K562 (cell line): ENCODE measurements around the gene SLC22A23. TPM values are rescaled to one million over a fixed set of nuclear protein-coding genes. Genes with fewer than 3 reads are reported as not detected.

Experiments used
- ATAC-seq: fragments of 200-7000 bp; cut with Tn5 transposase; 3 replicates; pipeline ENCODE4 v1.9.1; 2020; ENCODE audit warnings: moderate library complexity
- BruUV-seq: library from RNA; stranded (reverse); fragments of 400-500 nt; replicated peaks from 2 replicates; lab custom pipeline; 2021; lab: Mats Ljungman, UMichigan
- CTCF ChIA-PET: fragments of 300-600 bp; formaldehyde crosslinking; extraction: SDS; loops from one replicate; lab custom pipeline; 2021; ENCODE audit warnings: low intra/inter-chr PET ratio; lab: Yijun Ruan, JAX
- POLR2A ChIA-PET: fragments of 300-600, 350-650 bp; sonication (Branson Sonifier 250); formaldehyde crosslinking; extraction: SDS; loops from one replicate; lab custom pipeline; 2021; ENCODE audit warnings: antibody characterized with exemption, inconsistent platforms; lab: Yijun Ruan, JAX
- DNase-seq, 4 experiments: peaks; one replicate each; pipeline versions ENCODE4 v3.0.0 to v3.0.0-alpha.2; 2011 to 2018; ENCODE audit warnings: low spot score in 3 of 4, mixed read lengths in 3 of 4; ENCODE audit errors: extremely low read depth in 1 of 4
- FAIRE-seq: peaks from 2 replicates; lab custom pipeline; 2011; peaks lifted over from hg19 to GRCh38; lab: Jason Lieb, UNC
- H2AFZ ChIP-seq: 2 replicates; pipeline ENCODE4 v1.6.0; 2011; ENCODE audit warnings: low read depth, low read length, control low read depth, inconsistent platforms
- H3K27ac ChIP-seq: fragments of 200-600 bp; 3 replicates; pipeline ENCODE4 v1.8.0; 2011; ENCODE audit warnings: low read depth, mild to moderate bottlenecking, control low read depth, inconsistent platforms, low read length, moderate library complexity, mixed read lengths; ENCODE audit errors: extremely low read depth
- H3K27me3 ChIP-seq, 2 experiments: fragments of 300-600 bp in 1 of 2; 2 replicates in 1 of 2; 3 replicates in 1 of 2; pipeline versions ENCODE4 v1.6.0 to v1.8.0; 2011; ENCODE audit warnings: inconsistent platforms in 2 of 2, low read length in 2 of 2, mild to moderate bottlenecking in 1 of 2, mixed read lengths in 1 of 2, moderate library complexity in 1 of 2; ENCODE audit not compliant: control insufficient read depth in 2 of 2, insufficient read depth in 2 of 2
- H3K36me3 ChIP-seq: fragments of 300-600 bp; 3 replicates; pipeline ENCODE4 v1.8.0; 2011; ENCODE audit warnings: mild to moderate bottlenecking, low read length, inconsistent platforms; ENCODE audit not compliant: control insufficient read depth, insufficient read depth
- H3K4me1 ChIP-seq, 2 experiments: fragments of 200-600 bp in 1 of 2; replicated peaks in 1 of 2; 2 replicates in 1 of 2; 3 replicates in 1 of 2; pipeline versions ENCODE4 v1.5.1 to v1.8.0; 2011; ENCODE audit warnings: inconsistent platforms in 2 of 2, low read length in 2 of 2, mild to moderate bottlenecking in 1 of 2, mixed read lengths in 1 of 2, moderate library complexity in 1 of 2; ENCODE audit not compliant: control insufficient read depth in 2 of 2, insufficient read depth in 2 of 2
- H3K4me2 ChIP-seq: 2 replicates; pipeline ENCODE4 v1.6.1; 2011; ENCODE audit warnings: low read length, control low read depth, inconsistent platforms, mixed read lengths; ENCODE audit not compliant: insufficient read depth
- H3K4me3 ChIP-seq: fragments of 200-600 bp; sonication (generic), shearing (Covaris generic); 2 replicates; pipeline ENCODE4 v1.5.1; 2016; ENCODE audit warnings: control low read depth, inconsistent platforms
- H3K79me2 ChIP-seq: fragments of 200-600 bp; 3 replicates; pipeline ENCODE4 v1.8.0; 2011; ENCODE audit warnings: low read length, inconsistent platforms; ENCODE audit not compliant: control insufficient read depth, insufficient read depth
- H3K9ac ChIP-seq, 2 experiments: 2 replicates each; pipeline versions ENCODE4 v1.6.0 to v1.6.1; 2011; ENCODE audit warnings: low read depth in 2 of 2, low read length in 2 of 2, control low read depth in 1 of 2, inconsistent platforms in 1 of 2, mild to moderate bottlenecking in 1 of 2, mixed read lengths in 1 of 2; ENCODE audit not compliant: insufficient read depth in 1 of 2
- H3K9me1 ChIP-seq: one replicate; pipeline ENCODE4 v1.6.0; 2011; ENCODE audit warnings: inconsistent platforms, mild to moderate bottlenecking, low read length, moderate library complexity; ENCODE audit not compliant: control insufficient read depth, insufficient read depth
- H3K9me3 ChIP-seq: replicated peaks from 2 replicates; pipeline ENCODE4 v1.5.1; 2011; ENCODE audit warnings: low read depth, low read length, inconsistent platforms; ENCODE audit not compliant: control insufficient read depth, insufficient read depth
- H4K20me1 ChIP-seq: replicated peaks from 2 replicates; pipeline ENCODE4 v1.6.1; 2011; ENCODE audit warnings: low read length, inconsistent platforms, mixed read lengths; ENCODE audit not compliant: control insufficient read depth, insufficient read depth
- ATF4 ChIP-seq: fragments of 450-650 bp; formaldehyde crosslinking; IDR thresholded peaks from 2 replicates; pipeline ENCODE4 v1.4.0; 2022; ENCODE audit warnings: mild to moderate bottlenecking, moderate library complexity
- BDP1 ChIP-seq: IDR thresholded peaks from 3 replicates; pipeline ENCODE4 v1.6.1; 2011; ENCODE audit not compliant: insufficient read length, insufficient read depth
- COPS2 ChIP-seq: fragments of 450-650 bp; conservative IDR thresholded peaks from 2 replicates; pipeline ENCODE4 v1.6.1; 2016; ENCODE audit warnings: mild to moderate bottlenecking, moderate library complexity
- CREM ChIP-seq: IDR thresholded peaks from 2 replicates; pipeline ENCODE4 v1.6.1; 2014; ENCODE audit warnings: antibody characterized with exemption, low read depth
- CTCF ChIP-seq, 3 experiments: IDR thresholded peaks in 2 of 3; conservative IDR thresholded peaks in 1 of 3; 2 replicates each; pipeline ENCODE4 v1.5.1; 2011 to 2012; ENCODE audit warnings: low read length in 3 of 3, mild to moderate bottlenecking in 3 of 3, control low read depth in 2 of 3, improper control_type of control experiment in 1 of 3, inconsistent platforms in 1 of 3, low read depth in 1 of 3, mixed read lengths in 1 of 3, moderate library complexity in 1 of 3; ENCODE audit not compliant: insufficient read depth in 2 of 3
- DNMT1 ChIP-seq: fragments of 450-650 bp; IDR thresholded peaks from 2 replicates; pipeline ENCODE4 v1.6.1; 2016; ENCODE audit warnings: antibody characterized with exemption, mild to moderate bottlenecking
- ELF2 ChIP-seq: fragments of 250-450 bp; sonication (Bioruptor Pico); IDR thresholded peaks from 2 replicates; pipeline ENCODE4 v1.5.0; 2021; ENCODE audit warnings: mild to moderate bottlenecking
- ETS2 ChIP-seq: IDR thresholded peaks from 2 replicates; pipeline ENCODE4 v1.6.1; 2016; ENCODE audit warnings: borderline replicate concordance, missing genetic modification characterization, mild to moderate bottlenecking, moderate library complexity, missing compliant biosample characterization; ENCODE audit not compliant: poor library complexity, severe bottlenecking
- PCBP2 ChIP-seq: fragments of 200-400 bp; formaldehyde crosslinking; IDR thresholded peaks from 2 replicates; pipeline ENCODE4 v1.6.1; 2018; ENCODE audit warnings: low read length, low read depth, mild to moderate bottlenecking, moderate library complexity; ENCODE audit not compliant: poor library complexity, severe bottlenecking
- PHTF2 ChIP-seq: fragments of 250-450 bp; sonication (Bioruptor Pico); IDR thresholded peaks from 2 replicates; pipeline ENCODE4 v1.5.0; 2021; ENCODE audit warnings: mild to moderate bottlenecking
- POLR2G ChIP-seq: fragments of 200-400 bp; formaldehyde crosslinking; IDR thresholded peaks from 2 replicates; pipeline ENCODE4 v1.6.1; 2017; ENCODE audit warnings: low read depth, mild to moderate bottlenecking, antibody characterized with exemption, low read length, moderate library complexity
- RNF2 ChIP-seq: sonication (generic); IDR thresholded peaks from 2 replicates; pipeline ENCODE4 v1.6.1; 2016
- RNF219 ChIP-seq: fragments of 250-450 bp; sonication (Bioruptor Pico); IDR thresholded peaks from 2 replicates; pipeline ENCODE4 v1.5.0; 2022; ENCODE audit warnings: mild to moderate bottlenecking
- TAF1 ChIP-seq: IDR thresholded peaks from 2 replicates; pipeline ENCODE4 v1.6.1; 2011; ENCODE audit warnings: mild to moderate bottlenecking, low read length, moderate library complexity; ENCODE audit not compliant: insufficient read depth, control insufficient read depth, severe bottlenecking; ENCODE audit errors: extremely low read depth
- ZNF780A ChIP-seq: fragments of 250-450 bp; sonication (Bioruptor Pico); IDR thresholded peaks from 2 replicates; pipeline ENCODE4 v1.5.0; 2021; ENCODE audit warnings: mild to moderate bottlenecking
- WGBS: fragments of 100-300 bp; shearing (Covaris generic); methylation state at CpG from one replicate; pipeline ENCODE4 v1.1.6; 2016; ENCODE audit warnings: low coverage, mixed read lengths; ENCODE audit not compliant: insufficient coverage; ENCODE audit errors: missing lambda C conversion rate; 5-methylcytosine and 5-hydroxymethylcytosine counted together
- in situ Hi-C: fragments of 300-500 bp; cut with MboI; formaldehyde crosslinking; loops from 4 replicates; pipeline ENCODE4 v1.15.0; 2018; ENCODE audit warnings: inconsistent platforms, mixed read lengths
- intact Hi-C: fragments of 100-400 bp; cut with micrococcal nuclease; formaldehyde crosslinking; loops from 2 replicates; pipeline ENCODE4 v1.14.2; 2022
- polyA plus RNA-seq, 8 experiments: library from polyadenylated mRNA; depleted of rRNA in 4 of 8; stranded (reverse) in 5 of 8; unstranded in 3 of 8; fragments of >200 nt; fragmentation: Nextera tagmentation in 2 of 8; fragmentation: Illumina TruSeq in 1 of 8; extraction: Ambion mirVana in 2 of 8; extraction: Trizol in 1 of 8; gene quantifications; 2 replicates each; pipeline versions ENCODE4 v1.2.1 to v1.2.3, GENCODE V29; 2011 to 2014; ENCODE audit warnings: inconsistent platforms in 1 of 8, missing spikeins in 1 of 8
- total RNA-seq, 7 experiments: library from RNA; depleted of rRNA in 6 of 7; stranded (reverse); fragments of >200 nt in 6 of 7; fragmentation: Illumina TruSeq in 2 of 7; extraction: Trizol in 2 of 7; gene quantifications; 2 replicates each; pipeline versions ENCODE4 v1.2.1 to v1.2.3, GENCODE V29; 2011 to 2021; ENCODE audit warnings: low replicate concordance in 1 of 7

The SLC22A23 gene
- total and polyA plus RNA-seq, 9 of the 15 experiments (the other 6 are each of a cell fraction or from before 2014, with no cell fraction given), result 0.30 to 8.7 (median 2.5) TPM

DNA sequence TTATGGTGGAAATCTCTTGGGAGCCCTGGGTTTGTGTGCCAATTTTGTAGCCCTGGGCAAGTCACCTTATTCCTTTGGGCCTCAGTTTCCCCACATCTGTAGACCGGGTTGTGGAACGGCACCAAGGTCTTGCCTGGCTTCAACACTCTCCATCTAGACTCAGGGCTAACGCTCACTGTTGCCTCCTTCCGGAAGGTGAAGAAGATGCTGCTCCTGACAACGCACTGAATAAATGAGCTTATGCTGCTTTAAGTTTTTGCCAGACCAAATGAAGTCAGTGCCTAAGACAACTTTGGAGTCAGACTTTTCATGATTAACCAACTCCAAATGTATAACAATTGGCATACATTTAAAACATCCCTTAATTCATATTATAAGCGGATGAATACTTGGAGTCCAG is 145.0 kb downstream of the SLC22A23 start:
- H3K9ac ChIP-seq, result no peak overlapping the region
- no peaks in the 10 kb centered on the region for H3K9me3 ChIP-seq
- H4K20me1 ChIP-seq, result no peaks in the 10 kb centered on the region
- ATAC-seq (peak; percentile 82), DNase-seq (peak in 3 of 4 experiments; percentile 37 to 41 (median 39)), FAIRE-seq (peak; percentile 91)
- 44% methylated on average over 6 of the region's 6 CpGs for WGBS
- no peaks in the 10 kb centered on the region for H3K79me2 ChIP-seq
- peaks cover 0 to 3% of the 10 kb centered on the region in 2 experiments; a peak in 1 of 5 replicates for H3K4me1 ChIP-seq
- no peak overlapping the region for H3K4me2 ChIP-seq
- H3K36me3 ChIP-seq, result no peaks in the 10 kb centered on the region; the same call in 2 of the 3 replicates
- no peak overlapping the region for H2AFZ ChIP-seq
- BruUV-seq, result no TSS peak
- CTCF ChIA-PET, result no interaction called here
- H3K27me3 ChIP-seq, result no peaks in the 10 kb centered on the region
- POLR2A ChIA-PET, result interaction anchor here (0.5 to 1.1 kb wide), 3 partner anchors 8 to 289 kb away, joined by 3 read pairs; no protein-coding TSS in a partner anchor
- in situ Hi-C loops (no loop called here), intact Hi-C loops (no loop called here)
- H3K9me1 ChIP-seq, result no peaks in the 10 kb centered on the region
- no peak overlapping the region for H3K27ac ChIP-seq
- no peak overlapping the region for H3K4me3 ChIP-seq
- TF ChIP-seq POLR2G (no peak), TAF1 (no peak), ELF2 (CRISPR knock-in tag) (no peak), RNF2 (no peak), RNF219 (no peak), ATF4 (CRISPR knock-in tag) (no peak), ETS2 (tag) (no peak), CTCF (IDR thresholded peaks at IDR 0.05 in 2 of 3, conservative IDR thresholded peaks at IDR 0.05 in 1 of 3; ENCODE audit: insufficient read depth in 2 of 3, low read depth in 1 of 3, low read length in 3 of 3) (peak; percentile 50 to 59 (median 51)), COPS2 (no peak), BDP1 (no peak), ZNF780A (CRISPR knock-in tag) (no peak), DNMT1 (no peak), CREM (no peak), PCBP2 (no peak), PHTF2 (CRISPR knock-in tag) (no peak)
